ENCODE measurements around the gene NOTCH1. TPM values are rescaled to one million over a fixed set of nuclear protein-coding genes. Genes with fewer than 3 reads are reported as not detected.

The NOTCH1 gene
- total RNA-seq, 4 donors from 2014 or later = 48.6 to 90.6 (median 58.8) TPM

GRCh38 chr9:136505406-136506403, 40.1 kb downstream of the NOTCH1 start:
- Histone ChIP-seq H3K4me3 (no peak overlapping the region), H3K27me3 (no peaks in the 10 kb centered on the region), H3K4me1 (peaks cover 9 to 12% (median 11%) of the 10 kb centered on the region in 4 donors), H3K9me3 (no peaks in the 10 kb centered on the region), H3K36me3 (peaks cover 98 to 100% (median 100%) of the 10 kb centered on the region in 4 donors), H3K27ac (replicated peaks in 1 of 4) (no peak overlapping the region)
- WGBS = 90% methylated on average over 34 of the region's 51 CpGs
- no peak for TF ChIP-seq POLR2A (IDR thresholded peaks at IDR 0.05; ENCODE audit: low read depth)
- TF ChIP-seq POLR2AphosphoS5 (IDR thresholded peaks at IDR 0.05) = no peak
- TF ChIP-seq CTCF (IDR thresholded peaks at IDR 0.05) = no peak
- TF ChIP-seq EP300 (IDR thresholded peaks at IDR 0.05) = no peak
- no peak for DNase-seq (ENCODE audit: extremely low spot score)
- intact Hi-C loops (cut with DNase I) = no loop called here

- 93% methylated on average over 27 of the region's 68 CpGs for WGBS
- no peaks in the 10 kb centered on the region for H3K27me3 ChIP-seq
- peaks cover 98 to 100% (median 100%) of the 10 kb centered on the region in 4 donors for H3K36me3 ChIP-seq
- TF ChIP-seq POLR2A (IDR thresholded peaks at IDR 0.05; ENCODE audit: low read depth) (no peak), CTCF (IDR thresholded peaks at IDR 0.05) (no peak), EP300 (IDR thresholded peaks at IDR 0.05) (no peak)
- no peak for DNase-seq (ENCODE audit: extremely low spot score)
- no peak overlapping the region for H3K4me3 ChIP-seq
- H3K27ac ChIP-seq (replicated peaks in 1 of 4) = no peak overlapping the region
- peaks cover 0 to 3% (median 2%) of the 10 kb centered on the region in 4 donors for H3K4me1 ChIP-seq
- H3K9me3 ChIP-seq = no peaks in the 10 kb centered on the region
- intact Hi-C loops (cut with DNase I) = no loop called here
Measured at GRCh38 chr9:136504512-136505348, 41.1 kb downstream of the NOTCH1 start.

GRCh38 chr9:136502940-136503550, 42.8 kb downstream of the NOTCH1 start:
- TF ChIP-seq CTCF (IDR thresholded peaks at IDR 0.05) = no peak
- TF ChIP-seq POLR2A (IDR thresholded peaks at IDR 0.05; ENCODE audit: low read depth) = no peak
- TF ChIP-seq POLR2AphosphoS5 (IDR thresholded peaks at IDR 0.05) = no peak
- TF ChIP-seq EP300 (IDR thresholded peaks at IDR 0.05) = no peak
- Histone ChIP-seq H3K36me3 (peaks cover 100% of the 10 kb centered on the region in 4 donors), H3K9me3 (no peaks in the 10 kb centered on the region), H3K27me3 (no peaks in the 10 kb centered on the region), H3K27ac (replicated peaks in 1 of 4) (no peak overlapping the region), H3K4me1 (no peaks in the 10 kb centered on the region), H3K4me3 (no peak overlapping the region)
- intact Hi-C loops (cut with DNase I) = no loop called here
- 87% methylated on average over 23 of the region's 33 CpGs for WGBS
- DNase-seq (ENCODE audit: extremely low spot score) = no peak

GRCh38 chr9:136502196-136502595, 43.7 kb downstream of the NOTCH1 start:
- DNase-seq (ENCODE audit: extremely low spot score) = no peak
- no peaks in the 10 kb centered on the region for H3K4me1 ChIP-seq
- no peaks in the 10 kb centered on the region for H3K9me3 ChIP-seq
- peaks cover 99 to 100% (median 100%) of the 10 kb centered on the region in 4 donors for H3K36me3 ChIP-seq
- H3K27ac ChIP-seq (replicated peaks in 1 of 4) = no peak overlapping the region
- H3K27me3 ChIP-seq = no peaks in the 10 kb centered on the region
- intact Hi-C loops (cut with DNase I) = no loop called here
- H3K4me3 ChIP-seq = no peak overlapping the region
- 93% methylated on average over 33 of the region's 38 CpGs for WGBS
- no peak for TF ChIP-seq EP300 (IDR thresholded peaks at IDR 0.05)
- TF ChIP-seq POLR2AphosphoS5 (IDR thresholded peaks at IDR 0.05) = no peak
- TF ChIP-seq POLR2A (IDR thresholded peaks at IDR 0.05; ENCODE audit: low read depth) = no peak
- TF ChIP-seq CTCF (IDR thresholded peaks at IDR 0.05) = no peak
